ENCODE data around the gene CPNE7.
"Not testable (repeated sequence)": the region's sequence is repeated elsewhere in the genome, so short reads cannot be mapped to it uniquely, and the experiment has no call there.

Gene CPNE7

DNA sequence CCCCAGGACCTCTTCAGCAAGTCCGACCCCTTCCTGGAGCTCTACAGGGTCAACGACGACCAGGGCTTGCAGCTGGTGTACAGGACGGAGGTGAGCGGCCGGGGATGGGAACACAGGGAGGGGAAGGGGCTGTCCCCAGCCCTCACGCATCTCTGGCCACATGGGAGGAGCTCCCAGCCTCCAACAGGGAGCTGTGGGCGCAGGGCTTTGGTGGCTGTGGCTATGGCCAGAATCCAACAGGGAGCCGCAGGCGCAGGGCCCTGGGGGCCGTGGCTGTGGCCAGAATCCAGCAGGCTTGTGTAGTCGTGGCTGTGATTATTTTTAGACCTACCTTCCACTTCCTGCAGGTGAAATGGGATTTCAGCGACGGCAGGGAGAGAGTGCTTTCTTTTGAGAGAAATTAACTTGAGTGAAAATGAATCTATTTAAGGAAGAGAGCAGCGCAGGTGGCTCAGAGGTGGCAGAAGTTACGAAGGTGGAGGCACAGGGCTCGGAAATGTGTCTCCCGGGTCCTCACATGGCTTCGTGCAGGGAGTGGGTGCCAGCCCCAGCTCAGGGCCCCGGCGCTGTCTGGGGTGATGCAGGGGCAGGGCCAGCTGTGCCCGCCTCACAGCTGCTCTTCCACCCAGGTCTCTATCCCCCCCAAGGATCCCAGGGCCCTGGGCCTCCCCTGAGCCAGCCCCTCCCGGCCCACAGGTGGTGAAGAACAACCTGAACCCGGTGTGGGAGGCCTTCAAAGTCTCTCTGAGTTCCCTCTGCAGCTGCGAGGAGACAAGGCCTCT lies 9.4 kb downstream of the CPNE7 start:
- POLR2A ChIA-PET = interaction anchor here (0.6 kb wide), 1 partner anchor 18 kb away, joined by 3 read pairs; no protein-coding TSS in a partner anchor

GRCh38 chr16:89586218-89586617 lies 10.7 kb downstream of the CPNE7 start:
- ChIA-PET POLR2A (no interaction called here), CTCF (interaction anchor here (1.3 kb wide), 1 partner anchor 55 kb away, joined by 3 read pairs; no protein-coding TSS in a partner anchor)
- no peak overlapping the region for H3K4me3 ChIP-seq (ENCODE audit: low read depth, low read length)
- no peak for TF ChIP-seq CTCF (IDR thresholded peaks at IDR 0.05; ENCODE audit: insufficient read depth, low read length, missing control alignments)
- DNase-seq (ENCODE audit: low read depth, low spot score) = no peak

More for the DNA sequence above, 9.4 kb downstream of the CPNE7 start:
- no peak overlapping the region for H3K4me3 ChIP-seq (ENCODE audit: low read depth, low read length)
- no peak for TF ChIP-seq CTCF (IDR thresholded peaks at IDR 0.05; ENCODE audit: insufficient read depth, low read length, missing control alignments)
- no peak for DNase-seq (ENCODE audit: low read depth, low spot score)
- CTCF ChIA-PET = interaction anchor here (0.9 to 1.5 kb wide), 2 partner anchors 7 to 31 kb away, joined by 3 to 4 read pairs; no protein-coding TSS in a partner anchor

- no peak overlapping the region for H3K4me3 ChIP-seq (ENCODE audit: low read depth, low read length)
- TF ChIP-seq CTCF (IDR thresholded peaks at IDR 0.05; ENCODE audit: insufficient read depth, low read length, missing control alignments) = no peak
- DNase-seq (ENCODE audit: low read depth, low spot score) = no peak
- CTCF ChIA-PET = interaction anchor here (1.3 kb wide), 1 partner anchor 54 kb away, joined by 3 read pairs; no protein-coding TSS in a partner anchor
- POLR2A ChIA-PET = no interaction called here
These were observed 11.3 kb downstream of the CPNE7 start for GRCh38 chr16:89586853-89587252.

- CTCF ChIA-PET; H3K4me3 ChIP-seq (ENCODE audit: low read depth, low read length); POLR2A ChIA-PET; DNase-seq (ENCODE audit: low read depth, low spot score): not testable (repeated sequence)
These were observed 12.1 kb downstream of the CPNE7 start for GRCh38 chr16:89587676-89588075.

DNA sequence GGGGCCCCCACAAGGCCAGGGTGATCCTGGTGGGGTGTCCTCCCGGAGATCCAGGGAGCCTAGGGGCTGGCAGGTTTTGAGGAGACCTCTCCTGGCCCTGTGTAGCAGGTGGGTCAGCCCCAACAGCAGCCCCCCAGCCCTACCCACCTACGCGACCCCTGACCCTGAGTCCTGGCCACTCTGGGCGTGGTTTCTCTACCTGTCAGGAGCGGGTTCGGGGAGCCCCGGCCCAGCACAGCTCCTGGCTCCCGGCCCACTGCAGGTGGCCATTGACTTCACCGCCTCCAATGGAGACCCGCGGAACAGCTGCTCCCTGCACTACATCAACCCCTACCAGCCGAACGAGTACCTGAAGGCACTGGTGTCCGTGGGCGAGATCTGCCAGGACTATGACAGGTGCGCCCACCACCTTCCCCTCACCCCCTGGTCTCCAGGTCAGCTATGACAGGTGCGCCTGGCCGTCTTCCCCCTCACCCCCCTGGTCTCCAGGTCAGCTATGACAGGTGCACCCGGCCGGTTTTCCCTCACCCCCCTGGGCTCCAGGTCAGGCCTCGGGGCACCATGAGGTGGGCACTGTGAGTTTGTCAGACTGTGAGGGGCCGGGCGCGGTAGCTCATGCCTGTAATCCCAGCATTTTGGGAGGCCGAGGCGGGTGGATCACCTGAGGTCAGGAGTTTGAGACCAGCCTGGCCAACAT lies 13.0 kb downstream of the CPNE7 start:
- ChIA-PET POLR2A (no interaction called here), CTCF (no interaction called here)
- H3K4me3 ChIP-seq (ENCODE audit: low read depth, low read length) = no peak overlapping the region
- no peak for TF ChIP-seq CTCF (IDR thresholded peaks at IDR 0.05; ENCODE audit: insufficient read depth, low read length, missing control alignments)
- DNase-seq (ENCODE audit: low read depth, low spot score) = no peak

GRCh38 chr16:89589241-89589926 lies 13.8 kb downstream of the CPNE7 start:
- ChIA-PET CTCF (no interaction called here), POLR2A (no interaction called here)
- no peak overlapping the region for H3K4me3 ChIP-seq (ENCODE audit: low read depth, low read length)
- no peak for TF ChIP-seq CTCF (IDR thresholded peaks at IDR 0.05; ENCODE audit: insufficient read depth, low read length, missing control alignments)
- no peak for DNase-seq (ENCODE audit: low read depth, low spot score)
